Right lobe of liver (tissue), 6 donors: ENCODE results near the gene TIGD2. TPM values are rescaled to one million over a fixed set of nuclear protein-coding genes. Genes with fewer than 3 reads are reported as not detected.

Experiments
- ATAC-seq, 4 donors: fragments of 200-7000 bp; cut with Tn5 transposase; one replicate each; pipeline ENCODE4 v1.9.1; 2020; ENCODE audit warnings: mild to moderate bottlenecking in 4 of 4, moderate library complexity in 4 of 4
- DNase-seq, 3 donors: peaks; one replicate each; pipeline ENCODE4 v3.0.0-alpha.2; 2020
- H3K27ac ChIP-seq, 3 donors: fragments of 200-600 bp; one replicate each; pipeline ENCODE4 v1.8.0; 2022
- H3K27me3 ChIP-seq, 2 donors: fragments of 200-600 bp; one replicate each; pipeline ENCODE4 v1.8.0; 2022
- H3K36me3 ChIP-seq, 4 donors: fragments of 200-600 bp; sonication (generic) in 1 of 4; one replicate each; pipeline versions ENCODE4 v1.5.1 to v1.8.0; 2017 to 2022; ENCODE audit warnings: control low read depth in 1 of 4
- H3K4me1 ChIP-seq, 4 donors: fragments of 200-600 bp; sonication (generic) in 1 of 4; one replicate each; pipeline versions ENCODE4 v1.5.1 to v1.8.0; 2017 to 2022; ENCODE audit warnings: control low read depth in 1 of 4
- H3K4me3 ChIP-seq, 3 donors: fragments of 200-600 bp; one replicate each; pipeline ENCODE4 v1.8.0; 2022
- H3K9me3 ChIP-seq, 4 donors: fragments of 200-600 bp; sonication (generic) in 1 of 4; one replicate each; pipeline versions ENCODE4 v1.5.1 to v1.8.0; 2017 to 2022; ENCODE audit warnings: control low read depth in 1 of 4
- CTCF ChIP-seq, 4 donors: fragments of 200-600 bp in 3 of 4; fragments of 450-650 bp in 1 of 4; IDR thresholded peaks; one replicate each; pipeline versions ENCODE4 v1.5.1 to v1.8.0; 2016 to 2022; ENCODE audit warnings: antibody characterized with exemption in 4 of 4, mild to moderate bottlenecking in 2 of 4
- POLR2A ChIP-seq: fragments of 450-650 bp; IDR thresholded peaks from one replicate; pipeline ENCODE4 v1.6.1; 2017; ENCODE audit warnings: antibody characterized with exemption, mild to moderate bottlenecking
- WGBS: methylation state at CpG from one replicate; pipeline ENCODE4 v1.1.6; 2018; ENCODE audit warnings: low coverage, low lambda C conversion rate; ENCODE audit not compliant: insufficient coverage; ENCODE audit errors: missing lambda C conversion rate; 5-methylcytosine and 5-hydroxymethylcytosine counted together
- intact Hi-C, 2 donors: fragments of 100-400 bp; cut with DNase I; formaldehyde crosslinking; loops; one replicate each; pipeline versions ENCODE4 v1.11.2 to v1.14.1; 2022
- total RNA-seq, 6 experiments: library from RNA; depleted of rRNA in 2 of 6; stranded (reverse); fragments of >200 nt in 2 of 6; fragmentation: NEBNext Ultra II Directional in 3 of 6; extraction: Animal tissue kit (Norgen Biotek cat#: 25700) in 3 of 6; gene quantifications; one replicate each; pipeline versions ENCODE4 v1.1.0 to v1.2.4, GENCODE V29; 2016 to 2023
- donor health status: DM: no; HTN: yes; CAD: no.
- donor health status: DM: no; HTN: no; CAD: no.
- donor health status: DM: no; HTN: no; CAD: no.
- donor health status: DM: no; HTN: yes; CAD: no.
- donor health status: DM: no; HTN: yes; CAD: no.

TIGD2 gene
- total RNA-seq, 6 experiments from 2014 or later, result 8.5 to 16.8 (median 13.8) TPM

- H3K9me3 ChIP-seq, result no peaks in the 10 kb centered on the region
- WGBS, result 67% methylated on average over 1 of the region's 1 CpG
- ATAC-seq, result no peak
- H3K27me3 ChIP-seq, result no peaks in the 10 kb centered on the region
- TF ChIP-seq POLR2A (no peak), CTCF (IDR thresholded peaks at IDR 0.05) (no peak)
- DNase-seq, result no peak
- H3K4me3 ChIP-seq, result no peak overlapping the region
- intact Hi-C loops, result no loop called here
- no peaks in the 10 kb centered on the region for H3K36me3 ChIP-seq
- H3K4me1 ChIP-seq, result peaks cover 0 to 39% (median 17%) of the 10 kb centered on the region in 4 donors
- no peak overlapping the region for H3K27ac ChIP-seq
Measured at GRCh38 chr4:89119166-89119565, 7.8 kb downstream of the TIGD2 start.

GRCh38 chr4:89119836-89120235 lies 8.5 kb downstream of the TIGD2 start:
- Histone ChIP-seq H3K4me3 (no peak overlapping the region), H3K36me3 (no peaks in the 10 kb centered on the region), H3K4me1 (peaks cover 0 to 32% (median 13%) of the 10 kb centered on the region in 4 donors), H3K27ac (no peak overlapping the region), H3K27me3 (no peaks in the 10 kb centered on the region), H3K9me3 (no peaks in the 10 kb centered on the region)
- no peak for DNase-seq
- intact Hi-C loops, result no loop called here
- WGBS, result 95% methylated on average over 3 of the region's 3 CpGs
- ATAC-seq, result no peak
- TF ChIP-seq CTCF (IDR thresholded peaks at IDR 0.05) (no peak), POLR2A (no peak)

GRCh38 chr4:89121387-89122068 lies 10.2 kb downstream of the TIGD2 start:
- Histone ChIP-seq H3K9me3 (no peaks in the 10 kb centered on the region), H3K4me3 (no peak overlapping the region), H3K27ac (no peak overlapping the region), H3K4me1 (peaks cover 0 to 18% (median 6%) of the 10 kb centered on the region in 4 donors), H3K36me3 (no peaks in the 10 kb centered on the region), H3K27me3 (no peaks in the 10 kb centered on the region)
- DNase-seq (no peak), ATAC-seq (no peak)
- WGBS, result 90% methylated on average over 3 of the region's 3 CpGs
- intact Hi-C loops, result no loop called here
- TF ChIP-seq CTCF (IDR thresholded peaks at IDR 0.05) (no peak), POLR2A (no peak)

- peak; percentile 17 to 75 (median 36) for ATAC-seq
- DNase-seq, result no peak
Measured at GRCh38 chr4:89123451-89123851, 12.1 kb downstream of the TIGD2 start.

More at GRCh38 chr4:89123451-89123851, 12.1 kb downstream of the TIGD2 start:
- no peaks in the 10 kb centered on the region for H3K36me3 ChIP-seq
- H3K9me3 ChIP-seq, result no peaks in the 10 kb centered on the region
- TF ChIP-seq POLR2A, result no peak
- TF ChIP-seq CTCF (IDR thresholded peaks at IDR 0.05), result no peak
- H3K4me3 ChIP-seq, result no peak overlapping the region
- H3K27ac ChIP-seq, result no peak overlapping the region
- WGBS, result 45% methylated on average over 5 of the region's 5 CpGs
- H3K27me3 ChIP-seq, result no peaks in the 10 kb centered on the region
- intact Hi-C loops, result no loop called here
- H3K4me1 ChIP-seq, result peaks cover 0 to 6% (median 3%) of the 10 kb centered on the region in 4 donors
